HepG2 (cell line): ENCODE results near the gene TAS2R40. TPM values are rescaled to one million over a fixed set of nuclear protein-coding genes. Genes with fewer than 3 reads are reported as not detected.

Source experiments
- ATM ChIP-seq: fragments of 450-650 bp; IDR thresholded peaks from 2 replicates; pipeline ENCODE4 v1.7.1; 2017; ENCODE audit warnings: mild to moderate bottlenecking, borderline replicate concordance
- ATRX ChIP-seq: sonication (generic); formaldehyde crosslinking; IDR thresholded peaks from 2 replicates; pipeline ENCODE4 v1.4.0; 2020; ENCODE audit warnings: missing genetic modification reagents, borderline replicate concordance
- ETS1 ChIP-seq: sonication (generic); formaldehyde crosslinking; IDR thresholded peaks from 2 replicates; pipeline ENCODE4 v1.4.0; 2020; ENCODE audit warnings: missing genetic modification reagents
- FOXM1 ChIP-seq: sonication (generic); formaldehyde crosslinking; IDR thresholded peaks from 2 replicates; pipeline ENCODE4 v1.5.0; 2020; ENCODE audit warnings: missing genetic modification reagents
- GRHL1 ChIP-seq: sonication (generic); formaldehyde crosslinking; conservative IDR thresholded peaks from 2 replicates; pipeline ENCODE4 v1.8.0; 2022; ENCODE audit warnings: missing genetic modification reagents
- KAT8 ChIP-seq: IDR thresholded peaks from 2 replicates; pipeline ENCODE4 v1.6.1; 2016; ENCODE audit warnings: missing genetic modification reagents, missing compliant biosample characterization
- MED13 ChIP-seq: sonication (generic); formaldehyde crosslinking; IDR thresholded peaks from 2 replicates; pipeline ENCODE4 v1.5.0; 2020; ENCODE audit warnings: missing genetic modification reagents
- MLX ChIP-seq: IDR thresholded peaks from 2 replicates; pipeline ENCODE4 v1.6.1; 2016
- MYNN ChIP-seq: sonication (generic); formaldehyde crosslinking; IDR thresholded peaks from 2 replicates; pipeline ENCODE4 v1.4.0; 2020; ENCODE audit warnings: mild to moderate bottlenecking, low read depth, missing genetic modification reagents
- NFIB ChIP-seq: sonication (generic); formaldehyde crosslinking; IDR thresholded peaks from 2 replicates; pipeline ENCODE4 v1.9.0; 2021; ENCODE audit warnings: missing genetic modification reagents, mild to moderate bottlenecking, borderline replicate concordance
- NFKBIZ ChIP-seq: IDR thresholded peaks from 2 replicates; pipeline ENCODE4 v1.6.1; 2018; ENCODE audit warnings: missing genetic modification reagents, missing compliant biosample characterization
- ONECUT2 ChIP-seq: sonication (generic); formaldehyde crosslinking; IDR thresholded peaks from 2 replicates; pipeline ENCODE4 v1.4.0; 2020; ENCODE audit warnings: missing genetic modification reagents
- PITX1 ChIP-seq: sonication (generic); formaldehyde crosslinking; IDR thresholded peaks from 2 replicates; pipeline ENCODE4 v1.5.1; 2020; ENCODE audit warnings: mild to moderate bottlenecking, missing genetic modification reagents
- RFXANK ChIP-seq: IDR thresholded peaks from 2 replicates; pipeline ENCODE4 v1.6.1; 2016
- SKI ChIP-seq: fragments of 450-650 bp; IDR thresholded peaks from one replicate; pipeline ENCODE4 v1.6.1; 2018; ENCODE audit warnings: mild to moderate bottlenecking; ENCODE audit not compliant: partially characterized antibody
- SRSF4 ChIP-seq: fragments of 200-400 bp; formaldehyde crosslinking; IDR thresholded peaks from one replicate; pipeline ENCODE4 v1.6.1; 2018; ENCODE audit warnings: mild to moderate bottlenecking, low read depth, low read length, moderate library complexity; ENCODE audit not compliant: poor library complexity, severe bottlenecking
- TOPORS ChIP-seq: sonication (generic); formaldehyde crosslinking; IDR thresholded peaks from 2 replicates; pipeline ENCODE4 v1.8.0; 2023; ENCODE audit warnings: mild to moderate bottlenecking, missing genetic modification reagents
- U2AF2 ChIP-seq: fragments of 200-400 bp; formaldehyde crosslinking; IDR thresholded peaks from 2 replicates; pipeline ENCODE4 v1.6.1; 2017; ENCODE audit warnings: low read depth, mild to moderate bottlenecking, low read length
- ZFY ChIP-seq: sonication (generic); formaldehyde crosslinking; IDR thresholded peaks from 2 replicates; pipeline ENCODE4 v1.4.0; 2020; ENCODE audit warnings: missing genetic modification reagents
- ZMYM2 ChIP-seq: sonication (generic); formaldehyde crosslinking; IDR thresholded peaks from 2 replicates; pipeline ENCODE4 v1.8.0; 2022; ENCODE audit warnings: mild to moderate bottlenecking, missing genetic modification reagents
- ZNF468 ChIP-seq: sonication (generic); formaldehyde crosslinking; IDR thresholded peaks from 2 replicates; pipeline ENCODE4 v1.8.0; 2022; ENCODE audit warnings: mild to moderate bottlenecking, moderate library complexity, missing genetic modification reagents
- ZNF703 ChIP-seq: sonication (generic); formaldehyde crosslinking; IDR thresholded peaks from 2 replicates; pipeline ENCODE4 v1.5.1; 2020; ENCODE audit warnings: missing genetic modification reagents, mild to moderate bottlenecking, moderate library complexity, borderline replicate concordance
- polyA plus RNA-seq, 8 experiments: library from polyadenylated mRNA; depleted of rRNA in 3 of 8; stranded (reverse) in 7 of 8; unstranded in 1 of 8; fragments of >200 nt; fragmentation: Illumina TruSeq in 4 of 8; extraction: Trizol in 4 of 8; gene quantifications; 2 replicates each; pipeline versions ENCODE4 v1.2.1 to v1.2.3, GENCODE V29; 2011 to 2016; ENCODE audit warnings: low read depth in 4 of 8, missing spikeins in 1 of 8, mixed read lengths in 1 of 8; ENCODE audit not compliant: insufficient read depth in 1 of 8
- total RNA-seq, 5 experiments: library from RNA; depleted of rRNA; stranded (reverse); fragments of >200 nt; fragmentation: Illumina TruSeq; extraction: Trizol; gene quantifications; 2 replicates each; pipeline ENCODE4 v1.2.3, GENCODE V29; 2016; ENCODE audit warnings: low read depth in 1 of 5
- TF ChIP-seq, protein P1 (sequence below): sonication (generic); formaldehyde crosslinking; IDR thresholded peaks from 2 replicates; pipeline ENCODE4 v1.4.0; 2020; ENCODE audit warnings: missing genetic modification reagents
- TF ChIP-seq, protein P2 (sequence below): sonication (generic); formaldehyde crosslinking; IDR thresholded peaks from 2 replicates; pipeline ENCODE4 v1.8.0; 2022; ENCODE audit warnings: mild to moderate bottlenecking, missing genetic modification reagents; ENCODE audit not compliant: insufficient replicate concordance

The TAS2R40 gene
- total and polyA plus RNA-seq, 2 of the 13 experiments (the other 11 are each of a cell fraction or from before 2014, with no cell fraction given): not detected

GRCh38 chr7:143263266-143264195 lies 41.7 kb downstream of the TAS2R40 start, which contains the start of gene GSTK1 (continued):
- TF ChIP-seq ETS1 (no peak), SKI (no peak), ATM (no peak), RFXANK (CRISPR knock-in tag) (no peak), ZMYM2 (CRISPR knock-in tag) (peak; percentile 71), U2AF2 (no peak), ATRX (CRISPR knock-in tag) (no peak), GRHL1 (CRISPR knock-in tag) (no peak), SRSF4 (no peak), ONECUT2 (CRISPR knock-in tag) (no peak), MLX (CRISPR knock-in tag) (no peak), ZNF703 (CRISPR knock-in tag) (no peak; the same call in 1 of the 2 replicates), NFKBIZ (CRISPR knock-in tag) (peak; percentile 76; the same call in 1 of the 2 replicates), KAT8 (CRISPR knock-in tag) (peak; percentile 94), MED13 (peak; percentile 59; the same call in 1 of the 2 replicates), NFIB (CRISPR knock-in tag) (no peak), PITX1 (CRISPR knock-in tag) (no peak; the same call in 1 of the 2 replicates), ZNF468 (CRISPR knock-in tag) (0 out of 2 replicates have a peak, but pooled peaks have one; percentile 54), ZFY (peak; percentile 81), TOPORS (CRISPR knock-in tag) (peak; percentile 62; the same call in 1 of the 2 replicates), MYNN (CRISPR knock-in tag) (no peak), FOXM1 (no peak)
- TF ChIP-seq, protein P1, sequence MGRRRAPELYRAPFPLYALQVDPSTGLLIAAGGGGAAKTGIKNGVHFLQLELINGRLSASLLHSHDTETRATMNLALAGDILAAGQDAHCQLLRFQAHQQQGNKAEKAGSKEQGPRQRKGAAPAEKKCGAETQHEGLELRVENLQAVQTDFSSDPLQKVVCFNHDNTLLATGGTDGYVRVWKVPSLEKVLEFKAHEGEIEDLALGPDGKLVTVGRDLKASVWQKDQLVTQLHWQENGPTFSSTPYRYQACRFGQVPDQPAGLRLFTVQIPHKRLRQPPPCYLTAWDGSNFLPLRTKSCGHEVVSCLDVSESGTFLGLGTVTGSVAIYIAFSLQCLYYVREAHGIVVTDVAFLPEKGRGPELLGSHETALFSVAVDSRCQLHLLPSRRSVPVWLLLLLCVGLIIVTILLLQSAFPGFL (CRISPR knock-in tag): no peak
- TF ChIP-seq, protein P2, sequence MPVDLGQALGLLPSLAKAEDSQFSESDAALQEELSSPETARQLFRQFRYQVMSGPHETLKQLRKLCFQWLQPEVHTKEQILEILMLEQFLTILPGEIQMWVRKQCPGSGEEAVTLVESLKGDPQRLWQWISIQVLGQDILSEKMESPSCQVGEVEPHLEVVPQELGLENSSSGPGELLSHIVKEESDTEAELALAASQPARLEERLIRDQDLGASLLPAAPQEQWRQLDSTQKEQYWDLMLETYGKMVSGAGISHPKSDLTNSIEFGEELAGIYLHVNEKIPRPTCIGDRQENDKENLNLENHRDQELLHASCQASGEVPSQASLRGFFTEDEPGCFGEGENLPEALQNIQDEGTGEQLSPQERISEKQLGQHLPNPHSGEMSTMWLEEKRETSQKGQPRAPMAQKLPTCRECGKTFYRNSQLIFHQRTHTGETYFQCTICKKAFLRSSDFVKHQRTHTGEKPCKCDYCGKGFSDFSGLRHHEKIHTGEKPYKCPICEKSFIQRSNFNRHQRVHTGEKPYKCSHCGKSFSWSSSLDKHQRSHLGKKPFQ (CRISPR knock-in tag): no peak
